HG03039 (cell line): ENCODE data around the gene PRG3.

Source experiments
- ATAC-seq: cut with Tn5 transposase; IDR thresholded peaks from one replicate; pipeline ENCODE4 v1.9.1; 2021; ENCODE audit warnings: mild to moderate bottlenecking, moderate library complexity; ENCODE audit not compliant: unreplicated experiment

Gene PRG3

DNA sequence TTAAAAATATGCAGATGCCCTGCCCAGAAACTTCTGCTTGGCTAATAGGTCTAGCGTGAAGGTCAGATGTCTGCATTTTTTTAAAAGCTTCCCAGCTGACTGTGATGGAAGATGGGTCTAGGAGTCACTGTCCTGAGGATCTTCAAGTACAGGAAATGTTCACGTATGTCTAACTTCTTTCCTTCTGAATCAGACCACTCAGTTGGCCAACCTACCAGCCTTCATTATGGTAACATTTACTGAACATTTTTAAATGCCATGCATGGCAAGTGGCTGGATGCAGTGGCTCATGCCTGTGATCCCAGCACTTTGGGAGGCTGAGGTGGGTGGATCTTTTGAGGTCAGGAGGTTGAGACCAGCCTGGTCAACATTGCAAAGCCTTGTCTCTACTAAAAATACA is 10.6 kb upstream of the PRG3 start:
- ATAC-seq: no peak

DNA sequence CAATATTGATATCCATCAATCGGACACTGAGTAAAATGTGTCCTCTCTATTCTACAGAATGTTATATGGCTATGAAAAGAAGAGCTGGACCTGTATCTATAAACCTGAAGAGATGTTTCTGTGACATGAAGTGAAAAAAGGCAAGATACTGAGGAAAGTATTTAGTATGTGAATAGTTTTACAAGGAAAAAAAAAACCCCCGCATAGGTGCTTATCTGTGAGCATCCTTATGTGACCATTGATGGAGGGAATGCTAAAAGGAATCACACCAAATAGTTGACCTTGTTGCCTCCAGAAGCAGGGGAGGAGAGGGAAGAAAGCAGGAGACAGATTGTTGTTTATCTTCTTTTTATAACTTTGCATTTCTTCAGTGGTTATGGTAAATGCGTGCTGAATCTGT is 10.2 kb upstream of the PRG3 start:
- no peak for ATAC-seq

DNA sequence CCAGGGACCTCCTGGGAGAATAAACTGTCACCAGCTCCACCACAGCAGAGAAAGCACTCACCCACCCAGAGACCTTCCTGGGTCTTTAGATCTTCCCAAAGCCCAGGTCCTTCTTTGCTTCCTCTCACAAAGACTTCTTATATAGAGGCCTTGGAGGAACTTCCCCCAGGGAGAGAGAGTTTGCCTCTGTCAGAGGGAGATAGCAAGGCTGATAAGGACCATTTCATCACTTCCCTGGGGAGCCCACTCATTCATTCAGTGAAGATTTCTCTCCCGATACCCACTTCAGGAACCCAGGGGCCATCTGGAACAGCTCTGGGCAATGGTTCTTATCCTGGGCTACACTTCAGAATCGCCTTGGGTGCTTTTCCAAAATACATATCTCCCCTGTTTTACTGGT is 9.6 kb upstream of the PRG3 start, which contains the start of gene PRG2:
TSS of gene PRG2 (minus strand) at position 116 of the 400 bp plus-strand sequence. CDS start 706 bp downstream, outside the sequence.
- no peak for ATAC-seq

DNA sequence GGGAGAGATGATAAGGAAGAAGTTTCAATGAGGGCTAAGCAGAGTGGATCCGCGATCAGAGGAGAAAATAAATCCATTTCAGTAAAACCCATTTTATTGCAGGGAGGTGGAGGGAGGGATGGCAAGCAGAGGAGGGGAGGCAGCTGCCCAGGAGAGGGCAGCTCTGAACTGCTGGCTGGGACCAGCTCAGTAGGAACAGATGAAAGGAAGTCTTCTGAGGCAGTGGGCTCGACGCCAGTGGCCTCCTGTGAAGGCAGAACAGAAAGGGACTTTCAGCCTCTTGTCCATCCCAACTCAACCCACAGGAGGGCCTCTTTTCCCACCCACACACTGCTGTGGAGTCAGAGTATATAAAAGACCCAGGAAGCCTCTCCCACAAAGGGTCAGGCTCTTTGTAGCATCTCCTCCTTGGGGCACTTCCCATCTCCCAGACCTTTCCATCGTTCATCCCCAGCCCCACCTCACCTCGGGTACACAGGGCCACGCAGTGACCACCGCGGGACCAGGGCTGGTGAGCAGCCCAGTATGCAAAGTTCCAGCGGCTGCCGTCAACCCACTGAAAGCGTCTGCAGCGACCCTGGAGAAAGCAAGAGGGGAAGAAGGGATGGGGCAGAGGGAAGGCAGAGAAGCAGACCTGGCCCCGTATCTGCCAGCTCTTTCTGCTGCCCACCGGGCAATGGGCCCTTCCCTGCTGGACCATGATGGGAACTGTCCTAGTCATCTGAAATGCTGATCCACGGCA is 6.5 kb upstream of the PRG3 start:
- ATAC-seq: no peak

DNA sequence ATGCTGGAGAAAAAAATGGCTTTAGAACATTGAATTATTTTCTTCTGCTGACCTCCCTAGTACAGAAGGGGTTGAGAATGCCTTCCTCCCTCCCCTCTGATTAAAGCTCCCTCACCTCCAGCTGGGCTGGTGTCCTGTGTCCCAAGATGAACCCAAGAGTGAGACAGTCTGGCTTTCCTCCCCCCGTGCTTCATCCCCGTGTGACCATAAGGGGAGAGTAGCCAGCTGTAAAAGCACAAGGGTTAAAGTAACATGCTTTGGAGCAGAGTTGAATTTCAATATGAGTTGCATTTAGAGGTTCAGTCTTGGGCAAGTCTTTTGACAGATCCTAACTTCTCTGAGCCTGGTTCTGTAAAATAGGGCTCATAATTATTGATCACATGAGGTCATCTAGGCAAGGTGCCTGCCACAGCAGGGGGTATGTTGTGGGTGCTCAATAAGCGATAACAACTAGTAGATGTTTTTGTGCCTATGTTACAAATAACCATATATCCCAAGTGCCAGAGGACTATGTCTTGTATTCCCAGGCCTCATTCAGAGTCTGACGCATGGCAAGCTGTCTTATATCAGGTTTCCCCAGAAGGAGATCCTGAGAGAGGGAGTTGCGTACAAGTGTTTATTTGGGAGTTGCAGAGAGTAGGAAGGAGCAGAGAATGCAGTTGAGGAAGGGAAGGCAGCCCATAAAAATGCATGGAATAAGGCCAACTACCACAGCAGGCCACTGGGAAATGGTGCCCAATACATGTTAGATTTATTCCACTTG is 5.4 kb upstream of the PRG3 start:
- no peak for ATAC-seq

DNA sequence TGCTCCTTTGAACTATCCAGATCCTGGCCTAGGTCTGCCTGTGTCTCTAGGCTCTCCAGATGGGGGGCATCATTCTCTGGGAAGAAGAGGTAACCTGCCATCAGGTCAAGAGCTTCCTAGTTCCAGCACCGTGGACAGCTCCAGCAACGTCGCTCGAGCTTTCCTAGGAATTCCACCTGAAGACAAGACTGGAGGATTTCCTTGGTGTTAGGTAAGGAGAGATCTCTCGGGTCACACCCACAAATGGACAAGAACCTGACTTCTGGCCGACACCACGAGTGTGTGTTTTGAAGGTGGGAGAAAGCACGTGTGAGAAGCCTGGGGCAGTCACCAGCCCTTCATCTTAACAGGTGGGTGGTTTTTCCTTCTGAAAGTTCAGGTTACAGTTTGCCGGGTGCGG is 1.2 kb downstream of the PRG3 start:
- ATAC-seq: no peak

DNA sequence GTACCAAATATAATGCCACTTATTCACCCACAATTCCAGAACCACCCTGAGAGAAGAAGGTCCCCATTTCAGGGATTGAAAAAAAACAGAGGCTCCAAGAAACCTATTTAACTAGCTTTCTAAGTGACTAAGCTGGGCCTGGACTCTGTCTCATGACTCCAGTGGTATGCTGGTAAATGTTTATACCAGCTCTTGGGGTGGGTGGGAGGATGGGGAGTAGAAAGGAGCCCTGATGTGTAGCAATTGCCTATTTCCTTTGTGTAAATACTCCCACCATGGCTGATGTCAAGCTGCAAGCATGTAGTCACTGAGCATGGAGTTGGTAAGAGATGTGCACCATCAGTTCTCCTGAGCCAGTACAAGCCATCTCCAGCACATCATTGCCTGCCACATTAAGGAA is 2.8 kb downstream of the PRG3 start:
- ATAC-seq: no peak

DNA sequence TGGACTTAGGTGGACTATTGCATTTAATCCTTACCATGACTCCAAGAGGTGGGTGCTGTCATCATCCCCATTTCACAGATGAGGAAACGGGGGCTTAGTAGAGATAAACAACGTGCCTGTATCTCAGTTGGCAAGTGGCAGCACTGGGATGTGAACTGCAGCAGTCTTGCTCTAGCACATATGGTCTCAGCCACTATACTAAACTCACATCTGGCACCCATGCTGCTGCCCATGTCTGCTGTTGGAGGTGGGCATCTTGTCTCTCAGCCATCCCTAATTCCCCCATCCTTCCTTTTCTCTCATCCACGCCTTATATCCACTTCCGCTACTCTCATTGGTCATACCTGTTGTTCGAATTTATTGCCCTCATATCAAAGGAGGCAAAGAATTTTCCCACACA is 3.8 kb downstream of the PRG3 start:
- no peak for ATAC-seq

DNA sequence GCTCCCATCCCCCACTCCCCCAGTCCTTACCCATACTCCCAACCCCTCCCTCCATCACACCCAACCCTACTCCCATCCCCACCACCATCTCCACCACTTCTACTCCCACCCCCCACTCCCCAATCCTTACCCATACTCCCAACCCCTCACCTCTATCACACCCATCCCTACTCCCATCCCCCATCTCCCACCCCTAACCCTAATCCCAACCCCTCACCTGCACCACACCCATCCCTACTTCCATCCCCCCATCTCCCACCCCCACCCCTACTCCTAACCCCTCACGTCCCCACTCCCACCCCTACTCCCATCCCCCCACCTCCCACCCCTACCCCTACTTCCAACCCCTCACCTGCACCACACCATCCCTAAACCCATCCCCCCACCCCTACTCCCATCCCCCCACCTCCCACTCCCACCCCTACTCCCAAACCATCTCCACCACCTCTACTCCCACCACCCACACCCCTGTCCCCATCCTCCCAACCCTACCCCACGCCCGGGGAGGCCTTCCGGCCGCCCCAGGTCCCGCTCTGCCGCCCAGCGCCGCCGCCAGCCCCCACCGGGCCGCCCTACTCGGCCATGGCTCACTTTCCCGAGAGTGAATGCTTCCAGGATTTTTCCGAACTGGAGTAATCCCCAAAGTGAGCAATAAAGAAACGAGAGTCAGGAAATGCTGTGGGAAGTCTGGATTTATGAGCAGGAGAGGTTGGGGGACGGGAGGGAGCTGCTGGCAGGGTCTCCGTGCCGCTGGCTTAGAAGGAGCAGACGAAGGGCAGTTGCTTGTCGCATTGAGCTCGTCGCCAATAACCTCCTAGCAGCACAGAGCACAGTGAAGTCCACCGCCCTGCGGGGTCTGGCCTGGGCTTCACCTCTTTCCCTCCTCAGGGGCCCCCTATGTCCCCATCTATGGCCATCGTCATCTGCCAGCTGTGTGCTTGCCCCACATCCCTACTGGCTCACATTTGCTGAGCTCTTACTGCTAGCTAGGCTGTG is 4.6 kb downstream of the PRG3 start:
- ATAC-seq: no peak

DNA sequence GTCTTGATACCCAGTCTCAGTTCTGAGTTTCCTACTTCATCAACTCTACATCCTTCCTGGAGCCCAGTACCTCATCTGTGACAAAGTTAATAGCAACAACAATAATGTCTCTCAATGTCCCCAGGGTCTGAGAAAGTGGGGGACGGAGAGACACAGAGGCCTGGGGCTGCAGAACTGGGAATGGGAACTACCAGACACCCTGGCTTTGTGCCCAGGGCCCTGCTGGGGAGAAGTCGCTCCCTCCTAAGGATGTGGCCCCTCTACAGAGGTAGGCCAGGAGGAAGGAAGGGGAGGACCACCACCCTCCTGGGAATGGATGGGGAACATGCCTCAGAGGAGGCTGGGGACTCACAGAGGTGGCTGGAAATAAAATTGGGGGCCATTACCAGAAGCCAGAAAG is 5.5 kb downstream of the PRG3 start:
- ATAC-seq: no peak

DNA sequence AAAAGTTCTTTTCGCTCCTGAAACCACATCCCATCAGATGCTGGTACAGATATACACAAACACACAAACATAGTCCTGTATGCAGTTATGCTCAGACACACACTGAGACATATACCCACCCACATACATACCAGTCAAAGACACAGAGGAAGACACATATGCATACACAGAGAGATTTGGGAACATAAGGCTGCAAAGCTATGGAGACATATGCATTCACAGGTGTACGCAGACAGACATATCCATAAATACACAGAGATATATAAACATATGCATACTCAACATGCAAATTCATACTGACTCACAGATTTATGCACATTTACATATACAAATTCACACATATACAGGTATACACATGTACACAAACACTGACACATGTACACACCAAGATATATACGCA is 6.0 kb downstream of the PRG3 start:
- no peak for ATAC-seq

DNA sequence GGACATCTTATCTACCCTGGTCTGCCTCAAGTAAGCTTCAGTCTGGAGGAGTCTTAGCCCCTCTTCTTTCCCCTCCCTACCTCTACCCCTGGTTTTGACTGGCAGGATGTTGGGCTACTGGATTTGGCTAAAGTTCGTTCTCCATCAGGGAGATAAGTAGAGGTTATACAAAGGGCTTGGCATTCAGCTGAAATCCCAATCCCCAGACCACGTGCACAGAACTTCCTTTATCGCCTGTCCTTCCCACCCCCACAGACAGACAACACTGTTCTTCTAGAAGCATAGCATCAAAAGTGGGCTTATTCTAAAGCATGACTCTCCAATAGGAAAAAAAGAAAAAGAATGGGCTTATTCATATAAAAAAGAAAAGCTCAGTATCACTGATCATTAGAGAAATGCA is 7.8 kb downstream of the PRG3 start:
- no peak for ATAC-seq

DNA sequence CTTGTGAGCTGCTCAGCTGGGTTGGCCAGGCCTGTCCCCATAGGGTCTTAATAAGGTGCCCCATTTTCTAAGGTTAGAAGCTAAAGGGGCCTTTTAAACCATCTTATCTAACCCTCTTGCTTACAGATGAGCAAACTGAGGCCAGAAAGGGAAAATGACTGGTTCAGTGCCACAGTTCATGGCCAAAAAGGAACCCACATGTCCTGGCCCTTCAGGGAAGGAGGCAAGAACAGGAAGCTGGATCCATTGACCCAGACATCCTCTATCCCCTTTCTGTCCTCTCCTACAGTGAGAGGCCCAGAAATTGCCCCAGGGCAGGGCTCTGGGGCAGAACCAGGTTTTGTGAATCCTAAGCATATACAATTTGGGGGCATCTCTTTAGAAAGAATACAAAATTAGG is 10.0 kb downstream of the PRG3 start:
- ATAC-seq: no peak

DNA sequence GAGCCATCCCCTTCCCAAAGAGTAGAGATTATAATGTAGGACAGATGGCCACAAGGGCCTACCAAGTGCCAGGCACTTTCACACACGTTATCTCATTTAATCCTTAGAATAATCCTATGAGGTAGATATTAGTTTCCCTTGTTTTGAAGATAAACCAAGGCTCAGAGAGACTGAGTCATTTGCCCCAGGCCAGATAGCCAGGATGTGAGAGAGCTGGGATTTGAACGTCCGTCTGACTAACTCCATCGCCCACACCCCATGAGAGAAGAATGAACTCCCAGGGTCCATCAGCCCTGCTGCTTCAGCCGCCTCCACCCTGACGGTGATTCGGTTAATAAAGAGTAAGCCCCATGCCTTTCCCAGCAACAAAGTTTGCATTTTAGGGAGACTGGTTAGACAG is 10.7 kb downstream of the PRG3 start:
- ATAC-seq: no peak

DNA sequence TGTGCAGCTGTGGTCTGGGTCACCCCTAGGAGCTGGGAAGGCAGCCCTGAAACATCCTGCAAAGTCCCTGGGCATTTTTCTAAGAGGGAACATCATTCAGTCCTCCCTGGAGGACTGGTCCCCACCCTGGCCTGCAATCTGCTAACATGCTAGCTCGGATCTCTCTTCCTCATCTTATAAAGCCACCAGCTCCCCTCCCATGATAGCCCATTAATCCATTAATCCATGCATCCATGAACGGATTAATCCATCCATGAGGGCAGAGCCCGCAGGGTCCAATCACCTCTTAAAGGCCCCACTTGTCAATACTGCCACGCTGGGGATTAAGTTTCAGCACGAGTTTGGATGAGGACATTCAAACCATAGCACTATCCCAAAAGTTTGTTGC is 12.1 kb downstream of the PRG3 start:
- ATAC-seq: no peak

DNA sequence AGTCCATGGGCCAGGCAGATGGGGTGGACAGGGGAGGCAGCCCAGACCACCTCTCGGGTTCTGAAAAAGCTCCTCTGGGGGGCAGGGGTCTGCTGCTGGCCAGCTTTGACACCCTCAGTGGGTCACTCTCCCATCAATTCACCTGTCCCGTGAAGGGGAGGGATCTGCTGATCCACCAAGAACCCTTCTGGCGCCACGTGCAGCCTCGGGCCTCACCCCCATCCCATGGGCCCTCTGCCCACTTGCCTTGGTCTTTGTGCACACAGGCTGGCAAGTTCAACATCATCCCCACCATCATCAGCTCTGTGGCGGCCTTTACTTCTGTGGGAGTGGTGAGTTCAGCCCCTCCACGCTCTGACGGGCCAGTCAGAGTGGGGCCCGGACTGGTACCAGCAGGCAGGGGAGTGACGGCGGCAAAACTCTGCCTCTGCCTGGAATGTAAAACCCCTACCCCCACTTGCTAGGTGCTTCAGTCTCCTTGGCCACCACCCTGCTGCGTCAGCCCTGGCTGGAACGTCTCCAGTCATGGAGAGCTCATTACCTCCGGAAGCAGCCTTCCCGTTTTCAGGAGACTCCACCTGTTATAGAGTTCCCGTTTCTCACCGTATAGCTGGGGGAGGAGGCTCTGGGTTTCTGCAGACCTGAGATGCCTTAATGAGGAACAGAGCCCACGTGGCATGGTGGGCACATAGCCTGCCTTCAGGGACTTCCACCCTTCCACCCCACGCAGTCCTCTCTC is 12.7 kb downstream of the PRG3 start:
- no peak for ATAC-seq

DNA sequence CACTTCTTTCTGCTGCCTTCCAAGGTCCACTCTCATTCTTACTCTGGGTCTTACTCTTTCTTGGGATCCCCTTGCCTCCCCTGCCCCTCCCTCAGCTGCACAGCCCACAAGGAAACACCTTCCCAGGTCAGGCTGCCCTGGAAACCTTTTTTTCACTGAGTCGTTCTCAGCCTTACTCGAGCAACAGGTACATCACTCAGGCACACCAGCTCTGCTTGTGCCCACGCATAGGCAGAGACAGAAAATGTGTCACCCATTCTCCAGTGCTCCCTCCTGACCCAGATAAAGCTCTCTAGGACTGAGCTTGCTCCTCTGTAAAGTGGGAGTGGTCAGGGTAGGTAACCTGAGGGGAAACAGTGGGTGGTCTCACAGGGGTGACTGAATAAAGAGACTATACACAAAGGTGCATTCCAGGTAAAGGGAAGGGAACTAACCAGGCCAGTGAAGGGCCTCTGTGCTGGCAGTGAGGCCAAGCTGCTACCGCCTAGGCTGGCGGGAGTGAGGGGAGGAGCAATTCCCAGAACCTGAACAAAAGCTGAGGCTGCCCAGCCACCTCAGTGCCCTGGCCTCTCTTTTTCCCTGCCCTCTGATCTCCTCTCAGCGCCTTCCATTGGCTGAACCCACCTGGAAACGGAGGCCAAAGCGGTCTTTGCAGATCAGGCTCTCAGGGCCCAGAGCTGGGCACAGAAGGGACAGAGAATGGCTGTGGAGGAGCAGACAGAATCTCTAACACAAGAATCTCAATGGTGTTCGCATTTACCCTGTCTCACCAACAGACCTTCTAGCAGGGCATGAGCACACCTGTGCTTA is 15.9 kb downstream of the PRG3 start:
- ATAC-seq: no peak

DNA sequence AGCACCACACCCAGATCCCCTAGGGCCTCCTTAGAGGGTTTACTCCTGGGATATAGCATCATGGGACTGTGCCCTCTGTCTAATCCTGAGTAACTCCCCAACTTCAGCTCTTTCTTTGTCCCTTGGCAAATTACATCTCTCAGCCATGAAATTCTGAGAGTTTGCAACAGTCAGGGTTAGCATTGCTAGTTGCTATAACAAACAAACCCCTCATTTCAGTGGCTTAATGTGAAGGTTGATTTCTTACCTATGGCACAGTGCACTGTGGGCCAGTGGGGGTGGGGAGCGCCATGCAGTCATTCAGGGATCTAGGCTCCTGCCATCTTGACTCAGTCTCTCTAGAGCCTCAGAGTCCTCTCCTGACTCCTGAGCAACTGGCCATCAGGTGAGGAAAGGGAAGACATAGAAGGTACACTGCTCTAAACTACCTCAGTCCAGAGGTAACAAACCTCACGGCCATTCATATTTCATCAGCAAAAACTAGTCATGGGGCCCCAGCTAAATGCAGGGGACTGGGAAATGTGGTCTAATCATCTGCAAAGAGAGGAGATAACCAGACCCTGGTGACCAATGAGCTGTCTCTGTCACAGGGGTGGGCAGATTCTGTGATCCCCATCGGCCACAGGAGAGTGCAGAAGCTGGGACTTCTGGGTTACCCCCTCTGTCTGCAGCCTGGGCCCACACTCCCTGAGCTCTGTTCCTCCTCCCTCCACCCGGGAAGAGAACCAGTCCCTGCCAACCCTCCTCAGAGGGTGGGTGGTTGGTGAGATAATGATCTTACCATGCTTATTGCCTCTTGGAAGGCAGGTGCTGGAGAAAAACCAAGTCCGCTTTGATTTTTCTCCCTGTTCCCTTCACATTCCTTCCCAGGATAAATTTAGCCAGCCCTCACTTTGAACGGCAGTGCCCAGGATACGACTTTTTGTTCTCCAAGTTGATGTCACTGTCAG is 17.5 kb downstream of the PRG3 start:
- no peak for ATAC-seq

DNA sequence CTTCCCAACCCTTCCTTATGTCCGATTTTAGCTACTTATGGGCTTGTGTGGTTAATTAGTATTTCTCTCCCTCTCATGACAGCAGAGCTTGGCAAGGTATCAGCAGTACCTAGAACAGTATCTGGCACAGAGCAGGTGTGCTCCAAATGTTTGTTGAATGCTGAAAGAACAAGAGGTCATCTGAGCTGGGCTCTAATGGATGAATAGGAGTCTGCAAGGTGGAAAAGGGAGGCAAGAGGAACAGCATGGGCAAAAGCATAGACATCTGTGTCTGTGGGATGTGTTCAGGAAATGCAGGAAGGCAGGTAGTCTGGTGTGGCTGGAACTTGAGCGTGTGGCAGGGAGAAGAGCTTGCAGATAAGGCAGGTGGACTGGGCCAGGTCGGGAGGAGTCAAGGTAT is 19.0 kb downstream of the PRG3 start:
- no peak for ATAC-seq
